Thyroid gland (tissue), 4 donors: ENCODE measurements around the gene CAMSAP2. TPM values are rescaled to one million over a fixed set of nuclear protein-coding genes. Genes with fewer than 3 reads are reported as not detected.

Source experiments
- DNase-seq, 2 donors: peaks; one replicate each; pipeline ENCODE4 v3.0.0-alpha.2; 2019
- H3K27ac ChIP-seq, 3 donors: fragments of 200-600 bp; sonication (generic); 1 replicate in 2 of 3; 2 replicates in 1 of 3; pipeline ENCODE4 v1.5.1; 2016 to 2019; ENCODE audit warnings: mild to moderate bottlenecking in 1 of 3, moderate library complexity in 1 of 3
- H3K27me3 ChIP-seq: fragments of 200-600 bp; sonication (generic); one replicate; pipeline ENCODE4 v1.5.1; 2019
- H3K36me3 ChIP-seq, 2 donors: fragments of 200-600 bp; sonication (generic); one replicate each; pipeline ENCODE4 v1.5.1; 2016 to 2019
- H3K4me1 ChIP-seq, 2 donors: fragments of 200-600 bp; sonication (generic); one replicate each; pipeline ENCODE4 v1.5.1; 2017 to 2019
- H3K4me3 ChIP-seq, 3 donors: fragments of 200-600 bp; sonication (generic); replicated peaks in 1 of 3; 1 replicate in 2 of 3; 2 replicates in 1 of 3; pipeline ENCODE4 v1.5.1; 2016; ENCODE audit warnings: mild to moderate bottlenecking in 1 of 3
- H3K9me3 ChIP-seq: fragments of 200-600 bp; sonication (generic); one replicate; pipeline ENCODE4 v1.5.1; 2017
- CTCF ChIP-seq, 6 experiments: fragments of 200-600 bp in 3 of 6; fragments of 450-650 bp in 3 of 6; sonication (generic) in 3 of 6; IDR thresholded peaks; one replicate each; pipeline ENCODE4 v1.5.1; 2016 to 2019; ENCODE audit warnings: antibody characterized with exemption in 6 of 6, mild to moderate bottlenecking in 2 of 6, inconsistent platforms in 1 of 6, moderate library complexity in 1 of 6
- POLR2A ChIP-seq, 2 donors: fragments of 450-650 bp; IDR thresholded peaks; one replicate each; pipeline ENCODE4 v1.6.1; 2017; ENCODE audit warnings: antibody characterized with exemption in 2 of 2, mild to moderate bottlenecking in 2 of 2, moderate library complexity in 1 of 2
- WGBS, 2 donors: methylation state at CpG; one replicate each; pipeline ENCODE4 v1.1.5; 2017; 5-methylcytosine and 5-hydroxymethylcytosine counted together
- intact Hi-C: fragments of 100-400 bp; cut with DNase I; formaldehyde crosslinking; loops from one replicate; pipeline ENCODE4 v1.15.1; 2023
- total RNA-seq, 4 donors: library from RNA; depleted of rRNA; stranded (reverse); fragments of >200 nt; gene quantifications; one replicate each; pipeline ENCODE4 v1.2.3, GENCODE V29; 2016

The CAMSAP2 gene
- total RNA-seq, 4 donors from 2014 or later = 36.3 to 53.5 (median 41.8) TPM

DNA sequence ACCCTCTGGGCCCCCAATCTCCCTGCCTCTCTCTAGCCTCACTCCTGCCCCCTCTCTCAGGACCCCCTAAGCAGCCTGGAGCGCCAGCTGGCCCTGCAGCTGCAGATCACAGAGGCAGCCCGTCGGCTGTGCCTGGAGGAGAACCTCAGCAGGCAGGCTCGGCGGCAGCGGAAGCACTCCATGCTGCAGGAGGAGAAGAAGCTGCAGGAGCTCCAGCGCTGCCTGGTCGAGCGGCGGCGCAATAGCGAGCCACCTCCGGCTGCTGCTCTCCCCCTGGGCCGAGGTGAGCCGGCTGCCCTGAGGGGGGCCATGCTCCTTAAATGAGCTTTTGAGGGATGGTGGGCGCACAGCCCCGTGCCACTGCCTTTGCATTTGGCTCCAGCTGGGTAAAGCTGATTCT lies 162.2 kb downstream of the CAMSAP2 start:
- intact Hi-C loops = no loop called here
- WGBS, 2 donors = 91 to 95% methylated on average over 10 to 13 of the region's 17 CpGs
- TF ChIP-seq POLR2A (IDR thresholded peaks at IDR 0.05) (no peak), CTCF (IDR thresholded peaks at IDR 0.05) (no peak)

DNA sequence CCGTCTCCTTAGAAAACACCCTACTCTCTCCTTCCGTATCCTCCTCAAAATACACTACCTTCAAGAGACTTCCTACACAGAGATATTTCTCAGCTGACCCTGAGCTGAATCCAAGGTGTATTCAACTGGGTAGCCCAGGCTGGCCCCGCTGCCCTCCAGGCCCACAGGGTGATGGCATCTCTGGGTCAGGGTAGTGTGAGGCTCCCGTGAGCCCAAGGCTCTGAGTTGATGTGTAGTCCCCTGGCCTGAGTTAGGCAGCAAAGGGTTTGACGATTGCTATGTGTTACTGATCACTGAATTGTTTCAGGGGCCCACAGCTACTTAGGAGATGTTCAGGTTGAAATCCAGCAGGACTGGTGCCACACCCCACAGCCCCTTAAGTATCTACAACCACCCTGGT lies 162.7 kb downstream of the CAMSAP2 start:
- H3K4me3 ChIP-seq = no peak overlapping the region
- H3K27me3 ChIP-seq = no peaks in the 10 kb centered on the region
- no peaks in the 10 kb centered on the region for H3K36me3 ChIP-seq
- WGBS, 2 donors = 95% methylated on average over 5 of the region's 5 CpGs
- H3K27ac ChIP-seq = no peak overlapping the region
- no peak for DNase-seq
- no peaks in the 10 kb centered on the region for H3K9me3 ChIP-seq
- intact Hi-C loops = no loop called here
- no peak for TF ChIP-seq CTCF (IDR thresholded peaks at IDR 0.05)
- no peak for TF ChIP-seq POLR2A (IDR thresholded peaks at IDR 0.05)
- H3K4me1 ChIP-seq = no peaks in the 10 kb centered on the region

More for the DNA sequence above, 162.2 kb downstream of the CAMSAP2 start:
- Histone ChIP-seq H3K4me3 (no peak overlapping the region), H3K9me3 (no peaks in the 10 kb centered on the region), H3K4me1 (no peaks in the 10 kb centered on the region), H3K27me3 (no peaks in the 10 kb centered on the region), H3K36me3 (no peaks in the 10 kb centered on the region), H3K27ac (no peak overlapping the region)
- DNase-seq = no peak

DNA sequence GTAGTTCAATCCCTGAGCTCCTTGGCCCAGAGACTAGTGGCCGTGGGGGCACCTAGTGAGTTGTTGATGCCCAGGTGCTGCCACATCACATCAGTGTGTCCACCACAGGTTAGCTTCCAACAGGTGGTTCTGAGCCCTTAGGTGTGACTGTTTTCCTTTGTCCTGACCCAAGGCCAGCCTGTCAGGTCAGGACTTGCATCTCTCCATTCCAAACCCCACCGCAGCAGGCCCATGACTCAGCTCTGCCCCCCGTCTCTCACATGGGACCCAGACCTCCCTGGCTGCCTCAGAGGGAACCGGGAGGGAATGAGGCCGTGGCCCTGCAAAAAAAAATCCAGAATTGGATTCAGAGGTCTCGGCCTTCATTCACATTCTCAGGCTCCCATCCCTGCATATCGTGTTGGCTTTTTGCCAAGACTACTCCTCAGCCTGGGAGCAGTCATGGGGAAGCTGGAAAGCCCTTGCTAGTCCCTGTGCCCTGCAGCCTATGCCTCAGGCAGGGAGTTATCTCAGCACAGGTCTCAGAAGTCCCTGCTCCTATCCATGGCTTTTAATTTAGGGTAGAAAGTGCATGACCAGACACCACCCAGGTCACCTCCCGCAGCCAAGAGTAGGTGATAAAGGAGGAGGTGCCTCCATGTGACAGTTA lies 163.2 kb downstream of the CAMSAP2 start:
- 67 to 78% methylated on average over 8 of the region's 8 CpGs for WGBS, 2 donors
- no peak overlapping the region for H3K27ac ChIP-seq
- TF ChIP-seq POLR2A (IDR thresholded peaks at IDR 0.05) (no peak), CTCF (IDR thresholded peaks at IDR 0.05) (no peak)
- no peak overlapping the region for H3K4me3 ChIP-seq
- intact Hi-C loops = no loop called here
- no peak for DNase-seq
- no peaks in the 10 kb centered on the region for H3K4me1 ChIP-seq
- no peaks in the 10 kb centered on the region for H3K27me3 ChIP-seq
- H3K36me3 ChIP-seq = no peaks in the 10 kb centered on the region
- no peaks in the 10 kb centered on the region for H3K9me3 ChIP-seq

- H3K36me3 ChIP-seq = no peaks in the 10 kb centered on the region
- 91 to 96% methylated on average over 5 of the region's 5 CpGs for WGBS, 2 donors
- H3K27me3 ChIP-seq = no peaks in the 10 kb centered on the region
- no peak overlapping the region for H3K4me3 ChIP-seq
- no peak for DNase-seq
- H3K27ac ChIP-seq = no peak overlapping the region
- H3K9me3 ChIP-seq = no peaks in the 10 kb centered on the region
- TF ChIP-seq POLR2A (IDR thresholded peaks at IDR 0.05) (no peak), CTCF (IDR thresholded peaks at IDR 0.05) (no peak)
- H3K4me1 ChIP-seq = no peaks in the 10 kb centered on the region
- intact Hi-C loops = no loop called here
Measured at GRCh38 chr1:200903793-200904192, 165.1 kb downstream of the CAMSAP2 start.

DNA sequence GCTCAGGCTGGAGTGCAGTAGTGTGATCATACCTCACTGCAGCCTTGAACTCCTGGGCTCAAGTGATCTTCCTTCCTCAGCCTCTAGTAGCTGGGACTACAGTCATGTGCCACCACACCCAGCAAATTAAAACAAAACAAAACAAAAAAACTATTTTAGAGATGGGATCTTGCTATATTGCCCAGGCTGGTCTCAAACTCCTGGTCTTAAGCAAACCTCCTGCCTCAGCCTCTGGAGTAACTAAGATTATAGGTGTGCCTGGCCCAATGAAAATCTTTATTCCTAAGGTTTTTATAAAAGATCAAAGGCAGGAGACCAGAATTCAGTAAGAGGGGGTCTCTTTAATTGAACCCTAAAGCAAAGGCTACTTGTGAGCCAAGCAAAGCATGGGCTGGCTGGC lies 166.1 kb downstream of the CAMSAP2 start:
- Histone ChIP-seq H3K27me3 (no peaks in the 10 kb centered on the region), H3K4me1 (no peaks in the 10 kb centered on the region), H3K4me3 (no peak overlapping the region), H3K9me3 (no peaks in the 10 kb centered on the region), H3K36me3 (no peaks in the 10 kb centered on the region), H3K27ac (no peak overlapping the region)
- DNase-seq = no peak
- intact Hi-C loops = no loop called here
- no peak for TF ChIP-seq CTCF (IDR thresholded peaks at IDR 0.05)
- TF ChIP-seq POLR2A (IDR thresholded peaks at IDR 0.05) = no peak
